Calu3 (cell line): ENCODE results near the gene OAS2. TPM values are rescaled to one million over a fixed set of nuclear protein-coding genes. Genes with fewer than 3 reads are reported as not detected.

ENCODE experiments used
- BruUV-seq: library from RNA; stranded (reverse); fragments of 400-500 nt; replicated peaks from 2 replicates; lab custom pipeline; 2021; lab: Mats Ljungman, UMichigan
- CTCF ChIA-PET: fragments of 300-600 bp; sonication (Branson Sonifier 250); formaldehyde crosslinking; loops from one replicate; lab custom pipeline; 2022; ENCODE audit warnings: antibody characterized with exemption; lab: Charles Lee
- DNase-seq: peaks from one replicate; pipeline ENCODE4 v3.0.0; 2022
- H3K27ac Mint-ChIP-seq: one replicate; pipeline ENCODE4 v1.8.0; 2022; ENCODE audit warnings: mixed read lengths; ENCODE audit not compliant: unreplicated experiment
- H3K27me3 Mint-ChIP-seq: one replicate; pipeline ENCODE4 v1.8.0; 2022; ENCODE audit warnings: mixed read lengths; ENCODE audit not compliant: unreplicated experiment
- H3K36me3 Mint-ChIP-seq: one replicate; pipeline ENCODE4 v1.8.0; 2022; ENCODE audit warnings: mild to moderate bottlenecking, moderate library complexity, mixed read lengths; ENCODE audit not compliant: insufficient read depth, unreplicated experiment
- H3K4me1 Mint-ChIP-seq: one replicate; pipeline ENCODE4 v1.8.0; 2022; ENCODE audit warnings: mild to moderate bottlenecking, low read depth, mixed read lengths; ENCODE audit not compliant: unreplicated experiment
- H3K4me3 Mint-ChIP-seq: one replicate; pipeline ENCODE4 v1.8.0; 2022; ENCODE audit warnings: mild to moderate bottlenecking, low read depth, moderate library complexity, mixed read lengths; ENCODE audit not compliant: unreplicated experiment
- H3K9me3 Mint-ChIP-seq: one replicate; pipeline ENCODE4 v1.8.0; 2022; ENCODE audit warnings: low read depth, mixed read lengths; ENCODE audit not compliant: unreplicated experiment
- CTCF ChIP-seq: fragments of 200-600 bp; IDR thresholded peaks from one replicate; pipeline ENCODE4 v1.8.0; 2022; ENCODE audit warnings: antibody characterized with exemption; ENCODE audit not compliant: unreplicated experiment
- intact Hi-C: fragments of 100-400 bp; cut with micrococcal nuclease; formaldehyde crosslinking; loops from one replicate; pipeline ENCODE4 v1.10.0; 2022; ENCODE audit not compliant: unreplicated experiment
- total RNA-seq: library from RNA; stranded (reverse); gene quantifications from 2 replicates; pipeline ENCODE4 v1.2.3, GENCODE V29; 2022

OAS2 gene
- total RNA-seq, 1 experiment from 2014 or later, result 58.1 TPM

GRCh38 chr12:113049976-113050742 lies 71.8 kb downstream of the OAS2 start:
- CTCF ChIA-PET, result no interaction called here
- peak; percentile 70 for DNase-seq
- Mint-ChIP-seq H3K4me3 (no peak overlapping the region), H3K27me3 (peaks cover 83% of the 10 kb centered on the region), H3K36me3 (peaks cover 6% of the 10 kb centered on the region), H3K9me3 (no peaks in the 10 kb centered on the region), H3K27ac (no peak overlapping the region), H3K4me1 (no peaks in the 10 kb centered on the region)
- BruUV-seq, result no TSS peak
- intact Hi-C loops, result loop anchor here (2.0 kb wide), 1 partner anchor 125 kb away; no protein-coding TSS in a partner anchor
- peak; percentile 46 for TF ChIP-seq CTCF

- Mint-ChIP-seq H3K9me3 (no peaks in the 10 kb centered on the region), H3K4me3 (no peak overlapping the region), H3K27me3 (peaks cover 83% of the 10 kb centered on the region), H3K4me1 (no peaks in the 10 kb centered on the region), H3K36me3 (peaks cover 6% of the 10 kb centered on the region), H3K27ac (no peak overlapping the region)
- DNase-seq, result no peak
- CTCF ChIA-PET, result no interaction called here
- no TSS peak for BruUV-seq
- intact Hi-C loops, result no loop called here
- no peak for TF ChIP-seq CTCF
Measured at GRCh38 chr12:113050795-113051194, 72.5 kb downstream of the OAS2 start.

GRCh38 chr12:113051759-113052158 lies 73.4 kb downstream of the OAS2 start:
- CTCF ChIA-PET, result interaction anchor here (0.7 kb wide), 1 partner anchor 101 kb away, joined by 4 read pairs; no protein-coding TSS in a partner anchor
- intact Hi-C loops, result no loop called here
- no TSS peak for BruUV-seq

GRCh38 chr12:113052326-113052725 lies 74.0 kb downstream of the OAS2 start:
- peaks cover 82% of the 10 kb centered on the region for H3K27me3 Mint-ChIP-seq
- no peaks in the 10 kb centered on the region for H3K9me3 Mint-ChIP-seq
- intact Hi-C loops, result no loop called here
- DNase-seq, result no peak
- TF ChIP-seq CTCF, result no peak
- no peaks in the 10 kb centered on the region for H3K4me1 Mint-ChIP-seq
- H3K4me3 Mint-ChIP-seq, result no peak overlapping the region
- no peak overlapping the region for H3K27ac Mint-ChIP-seq
- CTCF ChIA-PET, result interaction anchor here (0.7 kb wide), 1 partner anchor 101 kb away, joined by 4 read pairs; no protein-coding TSS in a partner anchor
- no TSS peak for BruUV-seq
- peaks cover 6% of the 10 kb centered on the region for H3K36me3 Mint-ChIP-seq

More at GRCh38 chr12:113051759-113052158, 73.4 kb downstream of the OAS2 start:
- Mint-ChIP-seq H3K27me3 (peaks cover 88% of the 10 kb centered on the region), H3K4me3 (no peak overlapping the region), H3K9me3 (no peaks in the 10 kb centered on the region), H3K4me1 (no peaks in the 10 kb centered on the region), H3K36me3 (peaks cover 6% of the 10 kb centered on the region), H3K27ac (no peak overlapping the region)
- DNase-seq, result no peak
- no peak for TF ChIP-seq CTCF
